GM18519 (cell line): Measurements from ENCODE around the gene TMEM120B.

Experiments used
- ATAC-seq: cut with Tn5 transposase; IDR thresholded peaks from one replicate; pipeline ENCODE4 v1.9.1; 2021; ENCODE audit warnings: mild to moderate bottlenecking, moderate library complexity; ENCODE audit not compliant: unreplicated experiment, low FRiP score

Gene TMEM120B

GRCh38 chr12:121829250-121829918 is 116.8 kb downstream of the TMEM120B start:
- ATAC-seq, result no peak

DNA sequence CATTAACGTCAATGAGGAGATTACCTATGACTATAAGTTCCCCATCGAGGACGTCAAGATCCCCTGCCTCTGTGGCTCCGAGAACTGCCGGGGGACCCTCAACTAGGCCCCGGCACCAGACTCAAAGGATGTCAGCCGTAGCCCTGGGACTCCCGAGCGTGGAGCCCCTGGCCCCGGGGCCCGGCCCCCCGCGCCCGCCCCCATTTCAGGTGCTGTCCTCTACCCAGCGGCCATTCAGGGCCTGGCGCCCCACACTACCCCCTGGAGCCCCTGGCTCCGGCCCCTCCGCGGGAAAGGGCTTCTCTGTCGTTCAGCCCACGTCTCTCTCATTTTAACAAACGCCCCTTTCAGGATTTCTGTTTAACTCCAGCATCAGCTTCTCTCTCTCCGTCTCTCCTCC is 117.6 kb downstream of the TMEM120B start:
- no peak for ATAC-seq

DNA sequence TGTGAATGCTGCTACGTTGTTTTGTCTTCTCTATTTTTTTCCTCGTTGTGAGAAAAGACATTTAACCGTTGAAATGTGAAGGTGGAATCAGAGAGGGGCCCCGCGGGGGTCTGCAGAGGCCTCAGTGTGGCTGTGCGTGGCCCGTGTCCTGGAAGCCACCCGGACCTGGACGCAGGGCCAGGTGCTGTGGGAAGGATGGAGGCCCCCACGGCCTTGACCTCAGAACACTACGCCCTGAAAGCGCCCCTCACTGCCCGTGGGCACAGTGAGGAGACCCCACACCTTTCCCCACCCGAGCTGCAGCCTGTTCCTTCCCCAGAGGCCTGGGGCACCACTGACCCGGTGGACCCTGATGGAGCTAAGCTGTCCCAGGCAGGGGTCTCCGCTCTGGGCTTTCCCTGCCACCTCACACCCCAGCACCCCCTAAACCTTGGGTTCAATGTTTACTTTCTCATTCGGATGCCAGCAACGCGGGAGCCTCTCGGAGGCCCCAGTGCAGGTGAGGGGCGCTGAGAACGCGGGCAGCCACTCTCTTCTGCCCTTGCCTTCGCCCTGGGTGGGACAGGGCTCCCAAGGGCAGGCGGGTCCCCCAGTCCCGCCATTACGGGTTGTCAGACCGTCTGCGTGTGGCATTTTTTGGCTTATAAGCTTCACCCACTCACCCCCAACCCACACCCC is 118.2 kb downstream of the TMEM120B start:
- no peak for ATAC-seq
